Gastrocnemius medialis (tissue), 4 donors: ENCODE data around the gene HORMAD1.

Experiments
- CTCF ChIP-seq, 5 experiments: fragments of 450-650 bp in 3 of 5; fragments of 200-600 bp in 2 of 5; sonication (generic) in 2 of 5; IDR thresholded peaks in 4 of 5; conservative IDR thresholded peaks in 1 of 5; 1 replicate in 4 of 5; 2 replicates in 1 of 5; pipeline ENCODE4 v1.5.1; 2016 to 2019; ENCODE audit warnings: antibody characterized with exemption in 5 of 5, mild to moderate bottlenecking in 3 of 5, moderate library complexity in 3 of 5
- POLR2A ChIP-seq, 2 donors: fragments of 450-650 bp; IDR thresholded peaks; one replicate each; pipeline ENCODE4 v1.6.1; 2017; ENCODE audit warnings: antibody characterized with exemption in 2 of 2, mild to moderate bottlenecking in 2 of 2, moderate library complexity in 2 of 2

- TF ChIP-seq POLR2A (IDR thresholded peaks at IDR 0.05) (no peak), CTCF (IDR thresholded peaks at IDR 0.05 in 4 of 5, conservative IDR thresholded peaks at IDR 0.05 in 1 of 5) (no peak)
Measured at GRCh38 chr1:150753416-150753815, 32.7 kb upstream of the HORMAD1 start.
